ENCODE results near the gene AFMID. TPM values are rescaled to one million over a fixed set of nuclear protein-coding genes. Genes with fewer than 3 reads are reported as not detected.
A peak's percentile ranks its signal among the peaks of the same experiment; 100 is the strongest.

The AFMID gene
- total RNA-seq, 1 experiment from 2014 or later: 45.1 TPM

GRCh38 chr17:78168242-78168902, 18.8 kb upstream of the AFMID start, which contains the start of gene SYNGR2:
SYNGR2 (plus strand) TSS chr17:78168581; CDS start chr17:78168617, 36 bp downstream.
- peaks cover 36% of the 10 kb centered on the region for H3K4me1 Mint-ChIP-seq
- CTCF ChIA-PET: interaction anchor here (0.7 to 4.4 kb wide), 5 partner anchors 19 to 100 kb away, joined by 3 to 27 read pairs (median 4); partner anchors contain the start of genes AFMID and TK1
- peak within 1 kb of the TSS; percentile 70 for H3K4me3 Mint-ChIP-seq
- ATAC-seq (peak; percentile 62), DNase-seq (ENCODE audit: low spot score) (peak; percentile 91)
- H3K27me3 Mint-ChIP-seq (ENCODE audit: low read depth): no peaks in the 10 kb centered on the region
- POLR2A ChIA-PET: interaction anchor here (0.7 to 0.9 kb wide), 4 partner anchors 18 to 179 kb away, joined by 4 to 6 read pairs (median 4); partner anchors contain the start of gene TK1
- no peaks in the 10 kb centered on the region for H3K9me3 Mint-ChIP-seq
- no peak within 1 kb of the TSS for H3K27ac Mint-ChIP-seq
- peaks cover 8% of the 10 kb centered on the region for H3K36me3 Mint-ChIP-seq
- no peak for TF ChIP-seq NFE2L1 (CRISPR knock-in tag; IDR thresholded peaks at IDR 0.05)
- no peak for TF ChIP-seq ZSCAN18 (CRISPR knock-in tag; IDR thresholded peaks at IDR 0.05)
- TF ChIP-seq ZNF512 (CRISPR knock-in tag; IDR thresholded peaks at IDR 0.05; ENCODE audit: borderline replicate concordance): no peak
- no peak for TF ChIP-seq EMX1 (CRISPR knock-in tag; IDR thresholded peaks at IDR 0.05)
- TF ChIP-seq FOXJ3 (CRISPR knock-in tag; IDR thresholded peaks at IDR 0.05; ENCODE audit: borderline replicate concordance): no peak
- no peak for TF ChIP-seq ZNF219 (CRISPR knock-in tag; IDR thresholded peaks at IDR 0.05; ENCODE audit: borderline replicate concordance)
- 0 out of 2 replicates have a peak, but pooled peaks have one; percentile 35 for TF ChIP-seq ARID4B (CRISPR knock-in tag; IDR thresholded peaks at IDR 0.05; ENCODE audit: borderline replicate concordance)
- TF ChIP-seq CBFB (CRISPR knock-in tag; IDR thresholded peaks at IDR 0.05; ENCODE audit: low read depth): 0 out of 2 replicates have a peak, but pooled peaks have one; percentile 38
- TF ChIP-seq PREB (CRISPR knock-in tag; IDR thresholded peaks at IDR 0.05; ENCODE audit: borderline replicate concordance): no peak
- peak; percentile 51; the same call in 1 of the 2 replicates for TF ChIP-seq ZNF423 (CRISPR knock-in tag; IDR thresholded peaks at IDR 0.05)
- TF ChIP-seq KAT7 (CRISPR knock-in tag; IDR thresholded peaks at IDR 0.05; ENCODE audit: borderline replicate concordance): no peak
- TF ChIP-seq, protein P1, sequence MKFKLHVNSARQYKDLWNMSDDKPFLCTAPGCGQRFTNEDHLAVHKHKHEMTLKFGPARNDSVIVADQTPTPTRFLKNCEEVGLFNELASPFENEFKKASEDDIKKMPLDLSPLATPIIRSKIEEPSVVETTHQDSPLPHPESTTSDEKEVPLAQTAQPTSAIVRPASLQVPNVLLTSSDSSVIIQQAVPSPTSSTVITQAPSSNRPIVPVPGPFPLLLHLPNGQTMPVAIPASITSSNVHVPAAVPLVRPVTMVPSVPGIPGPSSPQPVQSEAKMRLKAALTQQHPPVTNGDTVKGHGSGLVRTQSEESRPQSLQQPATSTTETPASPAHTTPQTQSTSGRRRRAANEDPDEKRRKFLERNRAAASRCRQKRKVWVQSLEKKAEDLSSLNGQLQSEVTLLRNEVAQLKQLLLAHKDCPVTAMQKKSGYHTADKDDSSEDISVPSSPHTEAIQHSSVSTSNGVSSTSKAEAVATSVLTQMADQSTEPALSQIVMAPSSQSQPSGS (CRISPR knock-in tag; IDR thresholded peaks at IDR 0.05; ENCODE audit: borderline replicate concordance, low read depth): no peak
- peak; percentile 64; the same call in 1 of the 2 replicates for TF ChIP-seq TEAD1 (CRISPR knock-in tag; IDR thresholded peaks at IDR 0.05)
- TF ChIP-seq ZBTB21 (CRISPR knock-in tag; IDR thresholded peaks at IDR 0.05; ENCODE audit: borderline replicate concordance): no peak
- peak; percentile 31; the same call in 1 of the 2 replicates for TF ChIP-seq CREM (CRISPR knock-in tag; IDR thresholded peaks at IDR 0.05)
- TF ChIP-seq SMAD3 (CRISPR knock-in tag; IDR thresholded peaks at IDR 0.05; ENCODE audit: borderline replicate concordance): no peak
- TF ChIP-seq GABPB1 (CRISPR knock-in tag; IDR thresholded peaks at IDR 0.05): peak; percentile 66
- no peak for TF ChIP-seq ZNF396 (CRISPR knock-in tag; IDR thresholded peaks at IDR 0.05; ENCODE audit: borderline replicate concordance)
- no peak for TF ChIP-seq RORB (CRISPR knock-in tag; IDR thresholded peaks at IDR 0.05)
- no peak for TF ChIP-seq NR3C1 (CRISPR knock-in tag; conservative IDR thresholded peaks at IDR 0.05; ENCODE audit: low read depth)
- no peak for TF ChIP-seq IRF1 (CRISPR knock-in tag; IDR thresholded peaks at IDR 0.05)
- no peak; the same call in 1 of the 2 replicates for TF ChIP-seq FOXP1 (CRISPR knock-in tag; IDR thresholded peaks at IDR 0.05; ENCODE audit: borderline replicate concordance)
- TF ChIP-seq, protein P2, sequence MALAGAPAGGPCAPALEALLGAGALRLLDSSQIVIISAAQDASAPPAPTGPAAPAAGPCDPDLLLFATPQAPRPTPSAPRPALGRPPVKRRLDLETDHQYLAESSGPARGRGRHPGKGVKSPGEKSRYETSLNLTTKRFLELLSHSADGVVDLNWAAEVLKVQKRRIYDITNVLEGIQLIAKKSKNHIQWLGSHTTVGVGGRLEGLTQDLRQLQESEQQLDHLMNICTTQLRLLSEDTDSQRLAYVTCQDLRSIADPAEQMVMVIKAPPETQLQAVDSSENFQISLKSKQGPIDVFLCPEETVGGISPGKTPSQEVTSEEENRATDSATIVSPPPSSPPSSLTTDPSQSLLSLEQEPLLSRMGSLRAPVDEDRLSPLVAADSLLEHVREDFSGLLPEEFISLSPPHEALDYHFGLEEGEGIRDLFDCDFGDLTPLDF (CRISPR knock-in tag; IDR thresholded peaks at IDR 0.05): no peak
- TF ChIP-seq RELA (CRISPR knock-in tag; IDR thresholded peaks at IDR 0.05; ENCODE audit: borderline replicate concordance): peak; percentile 64; the same call in 1 of the 2 replicates
